Stimulated activated CD8-positive, alpha-beta memory T cell treated with anti-CD3 and anti-CD28 coated beads, Interleukin-4, amount 100 ng/mL, for 24 hours (primary cell): ENCODE data around the gene TRMO.

Experiments used
- DNase-seq: peaks from one replicate; pipeline ENCODE4 v3.0.0-alpha.2; 2020; ENCODE audit warnings: low read depth

TRMO gene

GRCh38 chr9:97858826-97859225 lies 63.5 kb downstream of the TRMO start:
- no peak for DNase-seq

DNA sequence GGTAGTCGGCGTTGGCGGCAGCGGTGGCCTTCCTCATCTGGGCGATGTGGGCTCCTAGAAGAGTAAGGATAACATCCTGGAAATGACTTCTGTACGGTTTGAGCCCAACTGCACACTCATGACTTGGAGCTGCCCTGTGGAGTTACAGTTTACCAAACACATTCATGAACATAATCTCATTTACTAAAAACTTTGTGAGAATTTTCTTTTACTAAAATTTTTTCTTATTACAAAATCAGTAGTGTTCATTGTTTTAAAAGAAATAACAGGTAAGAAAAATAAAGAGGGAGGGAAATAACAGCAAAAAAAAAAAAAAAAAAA lies 63.9 kb downstream of the TRMO start:
- no peak for DNase-seq

DNA sequence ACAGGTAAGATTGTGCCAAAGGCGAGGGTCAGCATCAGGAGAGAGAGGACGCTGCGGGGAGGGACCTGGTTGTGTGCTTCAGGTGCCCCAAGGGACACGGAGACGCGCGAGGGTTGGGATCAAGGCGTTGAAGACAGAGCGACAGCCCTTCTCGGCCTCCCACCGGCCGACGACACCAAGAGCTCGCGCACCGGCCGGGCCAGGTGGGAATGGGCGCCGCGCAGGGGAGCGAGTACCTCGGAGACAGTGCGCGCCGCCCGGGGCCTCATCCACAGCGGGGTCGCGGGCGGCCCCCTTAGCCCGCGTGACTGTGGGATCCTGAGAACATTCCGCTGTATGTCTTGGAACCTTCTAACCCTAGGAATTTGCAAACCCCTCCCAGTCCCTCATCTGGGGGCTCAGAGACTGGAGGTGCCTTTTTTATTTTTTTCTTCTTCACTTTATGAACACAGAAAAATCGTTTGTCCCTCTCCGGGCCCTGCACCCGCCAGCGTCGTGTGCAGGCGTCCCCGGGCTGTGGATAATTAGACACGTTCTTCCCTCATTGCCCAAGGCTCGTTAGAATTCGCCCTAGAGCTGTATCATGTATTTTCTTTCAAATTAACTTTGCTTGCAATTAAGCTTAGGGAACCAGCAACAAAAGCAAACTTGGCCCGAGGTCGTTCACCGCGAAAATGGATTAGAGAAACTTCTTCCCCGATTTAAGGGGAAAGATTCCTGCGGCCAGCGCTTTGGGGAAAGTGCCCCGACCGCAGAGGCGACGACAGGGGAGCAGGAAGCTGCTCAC lies 64.5 kb downstream of the TRMO start:
- DNase-seq = no peak

DNA sequence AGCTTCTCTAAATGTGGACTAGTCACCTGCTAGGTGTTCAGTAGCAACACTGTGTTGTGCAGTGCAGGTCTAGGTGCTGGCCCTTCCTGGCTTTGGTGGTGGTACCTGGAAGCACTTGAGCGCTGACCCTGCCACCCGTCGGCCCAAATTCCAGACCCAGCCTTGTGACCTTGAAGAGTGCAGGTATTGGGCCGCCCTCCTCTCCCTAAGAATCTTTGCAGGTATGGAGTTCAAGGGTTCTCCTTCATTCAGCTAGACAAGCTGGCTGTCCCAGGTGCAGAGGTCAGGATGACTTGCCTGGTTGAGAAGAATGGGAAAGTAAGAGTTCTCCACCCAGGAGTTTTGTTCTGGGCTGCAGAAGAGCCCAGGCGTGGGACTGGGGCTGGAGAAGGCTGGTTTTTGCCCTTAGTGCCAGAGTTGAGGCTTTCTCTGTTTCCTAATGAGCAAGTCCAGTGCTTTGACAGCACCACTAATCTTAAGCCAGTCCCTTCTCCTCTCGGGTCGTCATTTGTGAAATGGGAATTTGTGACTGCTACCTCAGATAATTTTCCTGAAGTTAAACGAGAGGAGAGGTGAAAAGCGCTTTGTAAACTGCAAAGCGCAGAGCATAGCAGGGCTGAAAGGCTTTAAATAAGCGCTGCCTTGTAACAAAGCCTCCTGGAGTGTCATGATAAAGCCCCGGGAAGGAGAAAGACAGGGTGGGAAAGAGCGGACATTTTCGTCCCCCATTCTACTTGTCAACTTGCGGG lies 65.3 kb downstream of the TRMO start:
- DNase-seq = no peak

- DNase-seq = no peak
Observed at GRCh38 chr9:97855899-97856298, 66.4 kb downstream of the TRMO start.

DNA sequence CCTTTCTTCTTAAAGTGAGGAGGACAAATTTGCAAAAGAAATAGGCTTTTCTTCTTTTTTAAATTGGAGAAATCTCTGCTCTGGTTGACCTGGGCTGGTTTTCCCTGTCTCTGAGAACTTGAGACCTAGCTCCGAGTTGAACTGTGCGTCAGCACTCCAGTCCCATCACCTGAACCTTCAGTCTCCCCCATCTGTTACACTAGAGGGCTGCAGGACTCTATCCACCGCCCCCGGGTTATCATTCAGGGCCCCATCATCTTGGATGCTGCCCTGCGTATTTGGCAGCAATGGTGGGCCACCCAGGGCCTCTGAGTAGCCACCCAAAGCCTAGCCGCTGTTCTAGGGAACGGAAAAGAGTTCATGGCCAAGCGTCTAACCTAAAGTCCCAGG lies 66.8 kb downstream of the TRMO start:
- no peak for DNase-seq

- no peak for DNase-seq
Observed at GRCh38 chr9:97854696-97855485, 67.4 kb downstream of the TRMO start.
